ENCODE data around the gene AXL.
A peak's percentile ranks its signal among the peaks of the same experiment; 100 is the strongest.
"Not testable (repeated sequence)": the region's sequence is repeated elsewhere in the genome, so short reads cannot be mapped to it uniquely, and the experiment has no call there.

The AXL gene

GRCh38 chr19:41218615-41219507 lies at the start of gene AXL:
AXL (plus strand) TSS chr19:41219223; CDS start chr19:41219393, 170 bp downstream.
- peak; percentile 94 for DNase-seq

DNA sequence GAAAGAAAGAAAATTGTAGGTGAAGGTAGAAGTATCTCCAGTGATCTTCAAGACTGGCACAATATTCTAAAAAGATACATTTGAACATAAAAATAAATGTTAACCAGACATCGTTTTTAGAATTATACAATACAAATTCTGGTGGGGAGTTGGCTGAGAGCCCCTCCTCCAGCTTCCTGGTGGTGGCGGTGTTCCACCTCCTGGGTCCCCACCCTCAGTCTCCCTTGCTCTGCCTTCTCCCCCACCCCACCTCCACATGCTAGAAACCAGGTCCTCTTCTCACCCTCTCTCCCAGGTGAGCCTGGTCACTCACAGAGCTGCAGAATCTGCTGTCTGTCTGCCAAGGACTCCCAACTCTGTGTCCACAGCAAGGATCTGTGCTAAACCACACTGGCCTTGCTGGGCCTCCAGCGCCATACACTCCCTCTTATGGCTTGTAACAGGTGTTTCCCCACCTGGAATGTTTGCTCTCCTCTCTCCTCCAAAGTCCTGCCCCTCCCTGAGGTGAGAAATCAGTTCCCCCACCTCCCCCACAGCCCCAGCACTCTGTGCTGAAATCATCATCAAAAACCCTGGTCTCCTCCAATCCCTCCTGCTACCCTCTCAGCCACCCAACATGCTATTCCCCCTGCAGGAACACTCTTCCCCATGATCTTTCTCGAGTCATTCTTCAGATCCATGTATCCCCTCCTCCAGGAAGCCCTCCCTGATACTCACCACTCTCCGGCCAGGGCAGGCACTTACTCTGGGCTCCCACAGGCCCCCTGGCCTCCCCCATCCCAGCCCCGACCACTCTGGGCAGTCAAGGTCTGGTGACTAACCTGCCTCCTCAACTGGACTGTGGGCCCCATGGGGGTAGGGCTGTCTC lies 46.5 kb upstream of the AXL start:
- DNase-seq, result no peak

GRCh38 chr19:41174297-41174928 lies 44.6 kb upstream of the AXL start:
- DNase-seq, result no peak

DNA sequence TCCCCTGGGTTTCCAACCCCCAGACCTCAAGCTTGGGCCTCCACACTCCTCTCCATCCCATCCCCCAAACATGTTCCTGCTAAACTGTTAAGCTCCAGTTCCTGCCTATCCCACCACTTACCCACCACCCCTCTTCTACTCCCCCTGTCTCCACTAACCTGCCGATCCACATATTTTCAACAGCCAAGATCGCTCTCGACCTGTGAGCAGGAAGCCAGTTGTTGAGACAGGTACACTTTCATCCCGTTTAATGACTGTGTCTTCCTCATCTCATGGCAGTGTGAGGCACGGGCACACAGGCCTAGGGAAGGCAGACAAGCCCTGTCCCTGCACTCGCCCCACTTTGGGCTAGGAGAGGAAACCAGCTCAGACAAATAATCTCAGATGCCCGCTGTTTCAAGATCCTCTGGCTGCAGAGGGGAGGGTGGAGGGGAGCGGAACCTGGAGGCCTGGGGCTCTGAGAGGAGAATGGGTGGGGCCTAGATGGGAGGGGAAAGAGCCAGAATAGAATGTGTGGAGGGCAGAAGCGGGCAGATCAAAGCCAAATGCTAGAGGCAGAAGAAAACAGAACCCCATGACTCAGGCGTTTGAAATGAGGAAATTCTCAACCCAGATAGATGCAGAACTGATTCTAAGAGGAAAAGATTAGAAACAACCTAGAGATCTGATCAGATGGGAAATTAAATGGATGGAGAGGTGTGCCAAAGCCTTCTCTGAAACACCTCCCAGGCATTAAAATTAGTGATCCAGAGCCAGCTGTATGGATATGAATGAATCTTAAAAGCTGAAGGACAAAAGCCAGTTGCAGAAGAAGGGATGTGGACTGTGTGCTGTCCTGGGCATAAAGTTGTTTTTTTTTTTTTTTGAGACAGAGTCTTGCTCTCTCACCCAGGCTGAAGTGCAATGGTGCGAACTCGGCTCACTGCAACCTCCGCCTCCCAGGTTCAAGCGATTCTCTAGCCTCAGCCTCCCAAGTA lies 42.9 kb upstream of the AXL start:
- peak; percentile 65 for DNase-seq

- DNase-seq, result not testable (repeated sequence)
These were observed 38.9 kb upstream of the AXL start for GRCh38 chr19:41180173-41180572.

DNA sequence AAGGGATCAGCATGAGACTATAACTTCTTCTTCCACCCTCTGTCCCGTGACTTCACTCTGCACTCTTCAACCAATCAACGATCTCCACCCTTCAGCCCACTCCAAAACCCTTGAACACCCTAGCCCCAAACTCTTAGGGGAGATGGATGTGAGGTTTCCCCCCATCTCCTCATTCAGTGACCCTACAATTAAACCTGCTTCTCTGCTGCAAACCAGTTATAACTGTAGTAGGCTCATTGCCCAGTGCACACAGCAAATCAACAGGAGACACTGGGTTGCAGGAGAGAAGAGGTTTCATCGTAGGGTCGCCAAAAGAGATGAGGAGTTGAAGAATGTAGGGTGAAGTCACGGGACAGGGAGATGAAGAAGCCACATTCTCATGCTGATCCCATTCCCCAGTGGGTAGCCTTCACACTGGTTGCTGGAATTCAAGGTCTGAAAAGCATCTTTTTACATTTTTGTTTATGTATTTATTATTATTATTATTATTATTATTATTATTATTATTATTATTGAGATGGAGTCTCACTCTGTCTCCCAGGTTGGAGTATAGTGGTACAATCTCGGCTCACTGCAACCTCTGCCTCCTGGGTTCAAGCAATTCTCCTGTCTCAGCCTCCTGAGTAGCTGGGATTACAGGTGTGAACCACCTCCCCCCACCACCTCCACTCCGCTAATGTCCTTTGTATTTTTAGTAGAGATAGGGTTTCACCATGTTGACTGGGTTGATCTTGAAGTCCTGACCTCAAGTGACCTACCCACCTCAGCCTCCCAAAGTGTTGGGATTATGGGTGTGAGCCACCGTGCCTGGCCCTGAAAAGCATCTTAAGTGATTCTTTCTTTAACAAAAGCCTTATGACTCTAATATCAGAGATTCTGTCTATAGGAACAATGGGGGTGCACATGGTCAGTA lies 31.8 kb upstream of the AXL start:
- DNase-seq, result no peak

DNA sequence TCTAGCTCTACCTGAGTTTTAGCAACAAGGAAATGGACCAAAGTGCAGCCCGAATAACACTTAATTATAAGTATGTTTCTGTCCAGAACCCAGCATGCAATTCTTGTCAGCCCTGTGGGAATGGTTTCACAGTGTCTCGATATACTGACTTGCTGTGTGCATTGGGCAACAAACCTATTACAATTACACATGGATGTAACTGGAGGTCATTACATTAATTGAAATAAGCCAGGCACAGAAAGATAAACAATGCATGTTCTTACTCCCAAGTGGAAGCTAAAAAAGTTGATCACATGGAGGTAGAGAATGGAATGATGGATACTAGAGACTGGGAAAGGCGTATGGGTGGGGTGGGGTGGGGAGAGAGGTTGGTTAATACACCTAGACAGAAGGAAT lies 31.1 kb upstream of the AXL start:
- no peak for DNase-seq

GRCh38 chr19:41189425-41190065 lies 29.5 kb upstream of the AXL start:
- peak; percentile 46 for DNase-seq

GRCh38 chr19:41192574-41193429 lies 26.2 kb upstream of the AXL start, which contains the start of gene CYP2S1:
CYP2S1 (plus strand) TSS chr19:41193219; CDS start chr19:41193265, 46 bp downstream.
- peak; percentile 33 for DNase-seq

DNA sequence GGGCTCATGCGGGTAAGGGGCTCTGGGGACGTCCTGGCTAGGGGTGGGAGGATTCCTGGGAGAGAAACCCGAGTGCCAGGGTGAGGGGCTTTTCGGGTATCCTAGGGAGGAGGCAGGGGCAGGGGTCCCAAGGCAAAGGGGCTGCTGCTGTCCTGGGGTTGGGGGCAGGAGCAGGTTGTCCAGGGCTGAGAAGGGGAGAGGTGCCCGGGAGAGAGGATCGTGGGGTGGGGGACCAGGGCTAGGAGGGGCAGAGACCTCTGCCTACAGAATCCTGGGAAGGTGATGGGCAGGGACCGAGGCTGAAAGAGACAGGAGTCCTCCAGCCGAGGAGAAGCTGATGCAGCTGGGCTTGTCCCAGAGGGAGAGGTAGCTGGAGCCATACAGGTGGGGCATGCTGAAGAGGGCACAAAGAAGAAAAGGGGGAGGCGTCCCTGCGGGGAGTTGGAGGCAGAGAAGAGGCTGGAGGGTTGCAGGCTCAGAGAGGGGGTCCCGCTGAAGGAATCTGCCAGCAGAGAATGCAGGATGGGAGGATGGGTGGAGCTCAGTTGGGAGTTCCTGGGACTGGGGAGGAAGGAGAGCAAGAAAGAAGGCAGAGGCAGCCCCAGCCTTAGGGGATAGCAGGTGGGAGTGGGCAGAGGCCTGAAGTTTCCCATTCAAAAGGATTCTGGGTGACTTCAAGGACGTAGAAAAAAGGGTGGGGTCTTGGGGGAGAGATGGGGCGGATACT lies 25.4 kb upstream of the AXL start:
- DNase-seq, result no peak

DNA sequence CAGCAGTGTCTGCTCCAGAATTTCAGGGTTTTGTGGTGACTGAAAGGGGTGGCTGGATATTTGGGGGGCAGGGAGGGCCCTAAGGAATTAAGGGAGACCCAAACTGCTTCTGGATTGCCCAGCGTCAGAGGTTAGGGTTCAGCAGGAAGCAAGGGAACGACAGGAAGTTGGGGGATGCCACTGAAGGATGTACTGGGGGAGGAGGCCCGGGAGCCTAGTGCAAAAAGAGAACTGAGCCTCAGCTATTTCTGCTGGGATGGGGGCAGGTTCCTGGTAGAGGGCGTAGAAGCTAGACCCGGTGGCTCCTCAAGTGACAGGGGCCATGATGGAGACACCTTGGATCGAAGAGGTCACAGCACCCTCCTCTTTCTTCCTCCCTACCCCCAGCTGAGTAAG lies 24.9 kb upstream of the AXL start:
- DNase-seq, result no peak

- DNase-seq, result no peak
These were observed 23.1 kb upstream of the AXL start for GRCh38 chr19:41195675-41196497.

DNA sequence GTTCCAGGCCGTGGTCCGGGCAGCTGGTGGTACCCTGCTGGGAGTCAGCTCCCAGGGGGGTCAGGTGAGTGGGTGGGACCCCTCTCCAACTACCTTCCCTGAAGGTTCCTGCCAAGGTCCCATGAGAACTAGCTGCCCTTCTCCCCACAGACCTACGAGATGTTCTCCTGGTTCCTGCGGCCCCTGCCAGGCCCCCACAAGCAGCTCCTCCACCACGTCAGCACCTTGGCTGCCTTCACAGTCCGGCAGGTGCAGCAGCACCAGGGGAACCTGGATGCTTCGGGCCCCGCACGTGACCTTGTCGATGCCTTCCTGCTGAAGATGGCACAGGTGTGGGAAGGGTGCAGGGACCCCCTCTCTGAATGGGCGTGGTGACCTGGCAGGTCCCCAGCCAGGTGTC lies 20.5 kb upstream of the AXL start:
- no peak for DNase-seq

- DNase-seq, result no peak
These were observed 15.7 kb upstream of the AXL start for GRCh38 chr19:41203371-41203770.

- peak; percentile 94 for DNase-seq
These were observed 14.7 kb upstream of the AXL start for GRCh38 chr19:41204338-41204737.

DNA sequence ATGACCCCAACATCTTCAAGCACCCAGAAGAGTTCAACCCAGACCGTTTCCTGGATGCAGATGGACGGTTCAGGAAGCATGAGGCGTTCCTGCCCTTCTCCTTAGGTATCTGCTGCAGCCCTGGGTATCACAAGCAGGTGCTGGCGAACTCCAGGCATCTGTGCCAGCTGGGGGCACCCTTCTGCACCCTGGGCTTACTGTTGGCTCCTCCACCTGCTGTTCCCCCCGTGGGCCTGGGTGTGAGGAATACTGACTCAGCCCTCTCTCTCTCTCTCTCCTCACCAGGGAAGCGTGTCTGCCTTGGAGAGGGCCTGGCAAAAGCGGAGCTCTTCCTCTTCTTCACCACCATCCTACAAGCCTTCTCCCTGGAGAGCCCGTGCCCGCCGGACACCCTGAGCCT lies 13.0 kb upstream of the AXL start:
- no peak for DNase-seq

GRCh38 chr19:41206456-41206855 lies 12.6 kb upstream of the AXL start:
- no peak for DNase-seq

Measured in eye (tissue), 1 donor.